Fibroblast of skin of right quadriceps (primary cell): ENCODE measurements around the gene KIAA1217.
A peak's percentile ranks its signal among the peaks of the same experiment; 100 is the strongest.
"Not testable (repeated sequence)": the region's sequence is repeated elsewhere in the genome, so short reads cannot be mapped to it uniquely, and the experiment has no call there.

ENCODE experiments used
- DNase-seq: peaks from one replicate; pipeline ENCODE4 v3.0.0-alpha.2; 2013

KIAA1217 gene

GRCh38 chr10:24408365-24408764 lies 199.4 kb downstream of the KIAA1217 start:
- no peak for DNase-seq

- DNase-seq = no peak
Measured at GRCh38 chr10:24414597-24414996, 205.7 kb downstream of the KIAA1217 start.

GRCh38 chr10:24415455-24416125 lies 206.7 kb downstream of the KIAA1217 start:
- DNase-seq = peak; percentile 37

DNA sequence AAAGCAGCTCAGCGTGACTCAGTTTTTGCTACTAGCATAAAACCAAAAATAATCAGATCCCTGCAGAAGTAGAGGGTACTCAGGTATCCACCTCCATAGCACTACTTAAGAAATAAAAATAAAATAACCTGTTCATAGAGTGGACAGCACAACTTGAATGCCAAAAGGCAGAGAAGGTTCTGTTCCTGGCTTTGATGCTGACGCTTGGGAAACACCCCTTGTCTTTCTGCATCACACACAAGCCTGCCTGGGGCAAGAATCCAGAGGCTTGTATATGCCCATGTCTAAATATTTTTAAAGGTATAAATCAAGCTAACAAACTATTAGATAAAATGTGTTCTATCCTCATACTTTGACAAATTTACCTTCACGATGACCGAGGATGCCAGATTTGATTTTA lies 207.3 kb downstream of the KIAA1217 start:
- no peak for DNase-seq

GRCh38 chr10:24417053-24417452 lies 208.1 kb downstream of the KIAA1217 start:
- no peak for DNase-seq

- no peak for DNase-seq
Measured at GRCh38 chr10:24418532-24418931, 209.6 kb downstream of the KIAA1217 start.

DNA sequence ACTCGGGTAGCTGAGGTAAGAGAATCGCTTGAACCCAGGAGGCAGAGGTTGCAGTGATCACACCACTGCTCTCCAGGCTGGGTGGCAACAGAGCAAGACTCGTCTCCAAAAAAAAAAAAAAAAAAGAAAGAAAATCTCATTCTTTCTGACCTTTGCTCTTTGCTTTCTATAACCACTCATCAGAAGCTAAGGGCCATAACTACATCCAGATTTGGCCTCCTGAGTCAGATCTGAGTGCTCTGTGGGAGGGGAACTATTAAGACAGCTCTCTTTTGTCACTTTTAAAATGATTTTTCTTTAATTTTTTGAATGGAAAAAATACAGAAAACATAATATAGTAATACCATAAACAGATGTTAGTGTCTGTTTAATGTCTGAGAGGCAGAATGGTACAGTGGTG lies 210.1 kb downstream of the KIAA1217 start:
- no peak for DNase-seq

DNA sequence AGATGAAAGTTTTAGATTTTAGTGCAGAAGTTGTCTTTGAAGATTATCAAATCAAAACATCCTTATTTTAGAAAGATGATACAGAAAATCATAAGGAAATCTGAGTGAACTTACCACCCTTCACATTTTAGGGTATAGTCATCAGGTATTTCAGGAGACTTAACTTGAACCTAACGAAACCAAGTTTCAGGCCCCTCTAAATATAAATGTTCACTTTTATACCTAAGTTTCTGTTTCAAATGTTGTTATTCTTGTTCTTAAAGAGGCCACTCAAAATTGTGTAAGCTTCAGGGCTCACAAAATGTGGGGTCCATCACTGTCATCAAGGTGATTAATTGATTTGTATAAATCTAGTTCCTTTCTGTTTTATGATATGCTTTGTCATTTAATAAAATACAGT lies 216.2 kb downstream of the KIAA1217 start:
- DNase-seq = no peak

GRCh38 chr10:24427678-24428409 lies 218.9 kb downstream of the KIAA1217 start:
- DNase-seq = peak; percentile 37

DNA sequence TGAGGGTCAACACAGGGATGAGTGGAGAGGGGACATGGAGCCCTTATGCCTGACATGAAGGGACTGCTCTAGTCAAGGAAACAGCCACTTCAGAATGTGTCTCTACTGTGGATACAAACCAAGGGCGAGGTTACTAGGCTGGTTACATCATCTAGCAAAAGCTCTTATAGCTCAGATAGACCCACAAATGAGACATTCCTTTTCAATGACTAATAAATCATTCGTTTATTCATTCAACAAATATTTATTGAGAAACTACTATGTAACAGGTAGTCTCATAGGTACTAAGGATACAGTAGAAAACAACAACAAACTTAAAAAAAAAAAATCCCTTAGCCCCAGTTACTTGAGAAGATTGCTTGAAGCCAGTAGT lies 219.5 kb downstream of the KIAA1217 start:
- peak; percentile 77 for DNase-seq

GRCh38 chr10:24430591-24430990 lies 221.7 kb downstream of the KIAA1217 start:
- DNase-seq = no peak

- peak; percentile 37 for DNase-seq
Measured at GRCh38 chr10:24432478-24433416, 223.8 kb downstream of the KIAA1217 start.

GRCh38 chr10:24433705-24434104 lies 224.8 kb downstream of the KIAA1217 start:
- DNase-seq = no peak

GRCh38 chr10:24434961-24435360 lies 226.0 kb downstream of the KIAA1217 start:
- no peak for DNase-seq

- DNase-seq = peak; percentile 83
Measured at GRCh38 chr10:24435374-24435773, 226.4 kb downstream of the KIAA1217 start.

GRCh38 chr10:24437302-24437701 lies 228.4 kb downstream of the KIAA1217 start:
- no peak for DNase-seq

- DNase-seq = peak; percentile 73
Measured at GRCh38 chr10:24438800-24439199, 229.9 kb downstream of the KIAA1217 start.

- peak; percentile 55 for DNase-seq
Measured at GRCh38 chr10:24439935-24440334, 231.0 kb downstream of the KIAA1217 start.

DNA sequence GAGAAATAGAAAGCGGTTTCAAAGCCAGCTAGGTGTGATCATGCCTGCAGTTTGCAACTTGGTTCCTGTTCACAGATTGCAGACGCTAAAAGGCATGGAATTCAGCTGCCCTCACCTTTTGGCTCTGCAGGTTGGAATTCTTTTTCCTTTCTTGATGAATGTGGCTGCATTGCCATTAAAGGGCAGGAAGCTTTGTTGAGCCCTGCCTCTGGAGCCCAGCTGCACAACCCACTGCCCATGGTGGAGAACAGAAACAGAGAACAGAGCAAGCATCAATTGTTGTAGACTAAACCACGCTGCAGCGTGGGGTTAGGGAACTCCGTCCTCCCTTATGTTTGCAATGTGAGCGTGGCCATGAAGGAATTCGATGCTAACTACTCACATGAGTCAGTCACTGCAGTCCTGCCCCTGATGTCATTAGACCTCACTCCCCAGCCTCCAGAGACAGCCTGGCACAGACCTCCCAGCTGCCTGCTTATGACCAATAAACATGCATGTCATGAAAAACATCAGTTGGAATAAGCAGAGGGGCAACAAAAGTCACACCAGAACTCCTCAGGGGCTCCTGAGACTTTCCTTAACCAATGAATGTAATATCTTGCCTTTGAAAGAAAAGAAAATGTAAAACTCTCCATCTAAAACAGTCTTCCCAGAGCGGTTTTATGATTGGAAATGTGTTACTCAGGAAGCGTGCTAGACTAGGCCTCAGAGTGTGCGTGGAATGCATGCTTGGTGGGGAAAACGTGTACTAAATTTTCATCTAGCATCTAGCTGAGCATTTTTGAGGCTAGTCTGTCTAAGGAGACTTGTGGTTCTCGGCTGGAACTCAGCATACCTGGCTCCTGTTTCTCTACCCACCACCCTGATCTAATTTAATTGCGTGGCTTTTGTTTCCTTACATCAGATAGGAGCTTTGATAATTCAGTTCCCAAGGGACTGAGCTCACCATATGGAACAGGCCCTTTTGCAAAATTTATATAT lies 232.2 kb downstream of the KIAA1217 start:
- DNase-seq = peak; percentile 88

- no peak for DNase-seq
Measured at GRCh38 chr10:24442234-24442633, 233.3 kb downstream of the KIAA1217 start.

DNA sequence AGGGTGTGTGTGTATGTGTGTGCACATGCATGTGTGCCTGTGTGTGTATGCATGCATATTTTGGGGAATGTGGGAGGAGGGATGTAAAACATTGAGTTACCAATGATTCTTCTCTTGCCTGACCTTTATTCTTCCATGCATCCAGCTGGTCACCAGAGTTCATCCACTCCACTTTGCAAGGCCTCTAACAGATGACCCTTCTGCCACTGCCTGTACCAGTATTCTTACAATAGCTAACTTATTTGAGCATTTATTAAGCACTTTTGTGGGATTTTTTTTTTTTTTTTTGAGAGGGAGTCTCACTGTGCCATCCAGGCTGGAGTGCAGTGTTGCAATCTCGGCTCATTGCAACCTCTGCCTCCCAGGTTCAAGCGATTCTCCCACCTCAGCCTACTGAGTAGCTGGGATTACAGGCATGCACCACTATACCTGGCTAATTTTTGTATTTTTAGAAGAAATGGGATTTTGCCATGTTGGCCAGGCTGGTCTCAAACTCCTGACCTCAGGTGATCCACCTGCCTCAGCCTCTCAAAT lies 233.8 kb downstream of the KIAA1217 start:
- not testable (repeated sequence) for DNase-seq

- peak; percentile 96 for DNase-seq
Measured at GRCh38 chr10:24444337-24444736, 235.4 kb downstream of the KIAA1217 start.
